H9 (cell line): ENCODE measurements around the gene RAD18. TPM values are rescaled to one million over a fixed set of nuclear protein-coding genes. Genes with fewer than 3 reads are reported as not detected.

Source experiments
- DNase-seq: peaks from one replicate; pipeline ENCODE4 v3.0.0-alpha.2; 2017
- H2AFZ ChIP-seq: one replicate; pipeline ENCODE4 v1.6.1; 2013; ENCODE audit warnings: mild to moderate bottlenecking, low read length, control low read depth, moderate library complexity
- H2AK5ac ChIP-seq: 2 replicates; pipeline ENCODE4 v1.6.1; 2013; ENCODE audit warnings: low read length, control low read depth, mixed read lengths; ENCODE audit not compliant: insufficient read length
- H2BK120ac ChIP-seq: one replicate; pipeline ENCODE4 v1.6.1; 2013; ENCODE audit warnings: low read depth, mild to moderate bottlenecking, low read length, control low read depth, inconsistent platforms; ENCODE audit not compliant: poor library complexity, severe bottlenecking
- H2BK12ac ChIP-seq: 2 replicates; pipeline ENCODE4 v1.6.1; 2013; ENCODE audit warnings: low read length, control low read depth, mixed read lengths, low read depth; ENCODE audit not compliant: insufficient read length
- H2BK15ac ChIP-seq: 2 replicates; pipeline ENCODE4 v1.6.1; 2013; ENCODE audit warnings: low read depth, low read length, control low read depth
- H2BK20ac ChIP-seq: one replicate; pipeline ENCODE4 v1.6.1; 2013; ENCODE audit warnings: low read depth, mild to moderate bottlenecking, low read length, control low read depth, inconsistent platforms; ENCODE audit not compliant: poor library complexity, severe bottlenecking
- H2BK5ac ChIP-seq: 2 replicates; pipeline ENCODE4 v1.6.1; 2013; ENCODE audit warnings: low read length, control low read depth, mixed read lengths; ENCODE audit not compliant: insufficient read length
- H3K14ac ChIP-seq: 2 replicates; pipeline ENCODE4 v1.6.1; 2013; ENCODE audit warnings: low read length, control low read depth; ENCODE audit not compliant: insufficient read depth
- H3K18ac ChIP-seq: 2 replicates; pipeline ENCODE4 v1.6.1; 2013; ENCODE audit warnings: low read depth, mild to moderate bottlenecking, mixed read lengths, low read length, control low read depth; ENCODE audit not compliant: insufficient read length
- H3K23ac ChIP-seq: 2 replicates; pipeline ENCODE4 v1.6.1; 2013; ENCODE audit warnings: low read length, control low read depth, mixed read lengths, low read depth; ENCODE audit not compliant: insufficient read length
- H3K23me2 ChIP-seq: 2 replicates; pipeline ENCODE4 v1.6.1; 2013; ENCODE audit warnings: low read depth, mild to moderate bottlenecking, mixed read lengths, low read length, control low read depth; ENCODE audit not compliant: insufficient read length, poor library complexity, severe bottlenecking
- H3K27ac ChIP-seq: 2 replicates; pipeline ENCODE4 v1.5.1; 2013; ENCODE audit warnings: low read length, control low read depth, mixed read lengths, low read depth; ENCODE audit not compliant: insufficient read length
- H3K27me3 ChIP-seq: 2 replicates; pipeline ENCODE4 v1.6.1; 2013; ENCODE audit warnings: low read length, control low read depth, inconsistent platforms; ENCODE audit not compliant: insufficient read depth
- H3K4ac ChIP-seq: 2 replicates; pipeline ENCODE4 v1.6.1; 2013; ENCODE audit warnings: low read depth, mild to moderate bottlenecking, control low read depth, inconsistent platforms, low read length, moderate library complexity
- H3K4me1 ChIP-seq: 2 replicates; pipeline ENCODE4 v1.6.1; 2013; ENCODE audit warnings: low read length, control low read depth, inconsistent platforms; ENCODE audit not compliant: insufficient read depth
- H3K4me2 ChIP-seq: 2 replicates; pipeline ENCODE4 v1.6.1; 2013; ENCODE audit warnings: low read length, control low read depth, mixed read lengths; ENCODE audit not compliant: insufficient read length, insufficient read depth
- H3K56ac ChIP-seq: 2 replicates; pipeline ENCODE4 v1.6.1; 2013; ENCODE audit warnings: low read depth, mild to moderate bottlenecking, mixed read lengths, low read length, control low read depth; ENCODE audit not compliant: insufficient read length
- H3K79me1 ChIP-seq: 2 replicates; pipeline ENCODE4 v1.6.1; 2013; ENCODE audit warnings: low read depth, mild to moderate bottlenecking, moderate library complexity, low read length, control low read depth, inconsistent platforms; ENCODE audit not compliant: insufficient read depth, poor library complexity, severe bottlenecking
- H3K79me2 ChIP-seq: 2 replicates; pipeline ENCODE4 v1.6.1; 2013; ENCODE audit warnings: low read length, control low read depth, inconsistent platforms; ENCODE audit not compliant: insufficient read depth
- H3K9ac ChIP-seq: 2 replicates; pipeline ENCODE4 v1.6.1; 2013; ENCODE audit warnings: low read length, control low read depth, mixed read lengths; ENCODE audit not compliant: insufficient read length; ENCODE audit errors: extremely low read depth
- H3K9me3 ChIP-seq: one replicate; pipeline ENCODE4 v1.6.1; 2013; ENCODE audit warnings: low read depth, low read length, inconsistent platforms; ENCODE audit not compliant: control insufficient read depth
- H3T11ph ChIP-seq: one replicate; pipeline ENCODE4 v1.6.1; 2013; ENCODE audit warnings: mild to moderate bottlenecking, low read length, control low read depth, inconsistent platforms
- H4K20me1 ChIP-seq: one replicate; pipeline ENCODE4 v1.6.1; 2013; ENCODE audit not compliant: control insufficient read depth, insufficient read length, insufficient read depth
- H4K5ac ChIP-seq: 2 replicates; pipeline ENCODE4 v1.6.1; 2013; ENCODE audit warnings: low read depth, mild to moderate bottlenecking, mixed read lengths, low read length, control low read depth; ENCODE audit not compliant: insufficient read length
- H4K8ac ChIP-seq: replicated peaks from 2 replicates; pipeline ENCODE4 v1.6.1; 2013; ENCODE audit warnings: low read length, control low read depth, mixed read lengths, low read depth; ENCODE audit not compliant: insufficient read length
- H4K91ac ChIP-seq: 2 replicates; pipeline ENCODE4 v1.6.1; 2013; ENCODE audit warnings: low read depth, mild to moderate bottlenecking, moderate library complexity, mixed read lengths, low read length, control low read depth; ENCODE audit not compliant: insufficient read length
- H3K27ac Mint-ChIP-seq, 3 experiments: 2 replicates in 2 of 3; 3 replicates in 1 of 3; pipeline ENCODE4 v1.8.0; 2020 to 2021; ENCODE audit warnings: mixed read lengths in 3 of 3, mild to moderate bottlenecking in 1 of 3, moderate library complexity in 1 of 3
- H3K27me3 Mint-ChIP-seq: 2 replicates; pipeline ENCODE4 v1.8.0; 2021; ENCODE audit warnings: low read depth, mild to moderate bottlenecking, moderate library complexity, mixed read lengths
- H3K36me3 Mint-ChIP-seq, 3 experiments: 2 replicates in 2 of 3; 3 replicates in 1 of 3; pipeline ENCODE4 v1.8.0; 2020 to 2021; ENCODE audit warnings: low read depth in 3 of 3, mixed read lengths in 3 of 3; ENCODE audit not compliant: insufficient read depth in 1 of 3
- H3K4me1 Mint-ChIP-seq, 2 experiments: 2 replicates each; pipeline ENCODE4 v1.8.0; 2020; ENCODE audit warnings: mixed read lengths in 2 of 2
- H3K4me3 Mint-ChIP-seq, 2 experiments: 2 replicates in 1 of 2; 3 replicates in 1 of 2; pipeline ENCODE4 v1.8.0; 2020 to 2021; ENCODE audit warnings: mild to moderate bottlenecking in 2 of 2, mixed read lengths in 2 of 2, moderate library complexity in 1 of 2
- H3K9me3 Mint-ChIP-seq, 2 experiments: 2 replicates in 1 of 2; 3 replicates in 1 of 2; pipeline ENCODE4 v1.8.0; 2020; ENCODE audit warnings: mild to moderate bottlenecking in 2 of 2, mixed read lengths in 2 of 2, moderate library complexity in 1 of 2
- CTCF ChIP-seq: fragments of 200-600 bp; sonication (generic); conservative IDR thresholded peaks from 3 replicates; pipeline ENCODE4 v1.8.0; 2021; ENCODE audit warnings: antibody characterized with exemption, mild to moderate bottlenecking
- WGBS: extraction: QIAGEN DNeasy Blood & Tissue Kit; methylation state at CpG from one replicate; pipeline ENCODE4 v1.1.7; 2013; ENCODE audit warnings: missing lambda C conversion rate, low lambda C conversion rate, mixed read lengths; ENCODE audit not compliant: insufficient read length; ENCODE audit errors: extremely low coverage; 5-methylcytosine and 5-hydroxymethylcytosine counted together
- total RNA-seq: library from RNA; stranded (reverse); gene quantifications from 2 replicates; pipeline ENCODE4 v1.2.1, GENCODE V29; 2021

The RAD18 gene
- total RNA-seq, 1 experiment from 2014 or later: 27.8 TPM

- Histone ChIP-seq H3K23ac (no peak overlapping the region), H4K5ac (no peak overlapping the region), H3K4me2 (no peak overlapping the region), H2BK15ac (no peak overlapping the region), H3K79me1 (no peaks in the 10 kb centered on the region), H3K9me3 (no peaks in the 10 kb centered on the region), H3K4ac (no peak overlapping the region), H2BK12ac (no peak overlapping the region), H3K14ac (no peak overlapping the region), H3K23me2 (no peaks in the 10 kb centered on the region), H4K8ac (no peak overlapping the region), H3K27me3 (no peaks in the 10 kb centered on the region), H2AK5ac (no peak overlapping the region), H3K4me1 (no peaks in the 10 kb centered on the region), H2AFZ (no peak overlapping the region), H3K27ac (no peak overlapping the region), H4K20me1 (no peaks in the 10 kb centered on the region), H2BK120ac (no peak overlapping the region), H3T11ph (no peak overlapping the region), H3K56ac (no peak overlapping the region), H3K9ac (no peak overlapping the region), H2BK5ac (no peak overlapping the region), H2BK20ac (no peak overlapping the region), H3K79me2 (no peaks in the 10 kb centered on the region), H4K91ac (no peak overlapping the region), H3K18ac (no peak overlapping the region)
- H3K4me3 Mint-ChIP-seq: no peak overlapping the region
- no CpG with 5 or more reads among the region's 9 CpGs for WGBS
- no peaks in the 10 kb centered on the region for H3K4me1 Mint-ChIP-seq
- H3K27me3 Mint-ChIP-seq: peaks cover 26% of the 10 kb centered on the region
- H3K27ac Mint-ChIP-seq: no peak overlapping the region
- no peak for TF ChIP-seq CTCF
- H3K36me3 Mint-ChIP-seq: 0 out of 7 replicates have a peak, but pooled peaks cover 0 to 1% (median 0%) of the 10 kb centered on the region in 3 experiments
- H3K9me3 Mint-ChIP-seq: peaks cover 0 to 5% of the 10 kb centered on the region in 2 experiments; a peak in 2 of 5 replicates
- no peak for DNase-seq
Observed at GRCh38 chr3:8981700-8982099, 18.4 kb upstream of the RAD18 start.
